Testis (tissue), 3 donors: ENCODE measurements around the gene TCF7L2. TPM values are rescaled to one million over a fixed set of nuclear protein-coding genes. Genes with fewer than 3 reads are reported as not detected.

Experiments used
- DNase-seq: peaks from one replicate; pipeline ENCODE4 v3.0.0-alpha.2; 2019
- H3K27ac ChIP-seq, 2 donors: fragments of 200-600 bp; sonication (generic); one replicate each; pipeline ENCODE4 v1.5.1; 2019
- H3K27me3 ChIP-seq: fragments of 200-600 bp; sonication (generic); one replicate; pipeline ENCODE4 v1.5.1; 2019
- H3K36me3 ChIP-seq: fragments of 200-600 bp; sonication (generic); one replicate; pipeline ENCODE4 v1.5.1; 2017; ENCODE audit warnings: low read depth; ENCODE audit errors: missing control alignments
- H3K4me1 ChIP-seq: fragments of 200-600 bp; sonication (generic); one replicate; pipeline ENCODE4 v1.5.1; 2019
- H3K4me3 ChIP-seq, 2 donors: fragments of 200-600 bp; sonication (generic); one replicate each; pipeline ENCODE4 v1.5.1; 2017 to 2019
- H3K9me3 ChIP-seq: fragments of 200-600 bp; sonication (generic); one replicate; pipeline ENCODE4 v1.5.1; 2017
- POLR2A ChIP-seq: fragments of 450-650 bp; IDR thresholded peaks from one replicate; pipeline ENCODE4 v1.6.1; 2017; ENCODE audit warnings: antibody characterized with exemption, mild to moderate bottlenecking, moderate library complexity
- WGBS, 2 donors: methylation state at CpG; one replicate each; pipeline ENCODE4 v1.1.5; 2018; 5-methylcytosine and 5-hydroxymethylcytosine counted together
- intact Hi-C: fragments of 100-400 bp; cut with DNase I; formaldehyde crosslinking; loops from one replicate; pipeline ENCODE4 v1.15.1; 2023; ENCODE audit warnings: low total_unique reads
- polyA plus RNA-seq: library from polyadenylated mRNA; stranded (reverse); fragments of 350-450 nt; fragmentation: Illumina TruSeq; extraction: RNeasy Lipid Tissue Mini Kit (QIAGEN cat#74804); gene quantifications from one replicate; pipeline ENCODE4 v1.2.3, GENCODE V29; 2014; ENCODE audit warnings: low read depth, low replicate concordance; ENCODE audit not compliant: insufficient read depth
- total RNA-seq, 2 donors: library from RNA; depleted of rRNA; stranded (reverse); fragments of >200 nt; gene quantifications; one replicate each; pipeline ENCODE4 v1.2.3, GENCODE V29; 2016
- TF ChIP-seq, protein P1 (sequence below), 3 experiments: fragments of 450-650 bp in 2 of 3; fragments of 200-600 bp in 1 of 3; sonication (generic) in 1 of 3; IDR thresholded peaks; one replicate each; pipeline ENCODE4 v1.5.1; 2016 to 2019; ENCODE audit warnings: antibody characterized with exemption in 3 of 3, mild to moderate bottlenecking in 2 of 3, moderate library complexity in 1 of 3

TCF7L2 gene
- total and polyA plus RNA-seq, 3 donors from 2014 or later = 18.5 to 25.4 (median 23.3) TPM

DNA sequence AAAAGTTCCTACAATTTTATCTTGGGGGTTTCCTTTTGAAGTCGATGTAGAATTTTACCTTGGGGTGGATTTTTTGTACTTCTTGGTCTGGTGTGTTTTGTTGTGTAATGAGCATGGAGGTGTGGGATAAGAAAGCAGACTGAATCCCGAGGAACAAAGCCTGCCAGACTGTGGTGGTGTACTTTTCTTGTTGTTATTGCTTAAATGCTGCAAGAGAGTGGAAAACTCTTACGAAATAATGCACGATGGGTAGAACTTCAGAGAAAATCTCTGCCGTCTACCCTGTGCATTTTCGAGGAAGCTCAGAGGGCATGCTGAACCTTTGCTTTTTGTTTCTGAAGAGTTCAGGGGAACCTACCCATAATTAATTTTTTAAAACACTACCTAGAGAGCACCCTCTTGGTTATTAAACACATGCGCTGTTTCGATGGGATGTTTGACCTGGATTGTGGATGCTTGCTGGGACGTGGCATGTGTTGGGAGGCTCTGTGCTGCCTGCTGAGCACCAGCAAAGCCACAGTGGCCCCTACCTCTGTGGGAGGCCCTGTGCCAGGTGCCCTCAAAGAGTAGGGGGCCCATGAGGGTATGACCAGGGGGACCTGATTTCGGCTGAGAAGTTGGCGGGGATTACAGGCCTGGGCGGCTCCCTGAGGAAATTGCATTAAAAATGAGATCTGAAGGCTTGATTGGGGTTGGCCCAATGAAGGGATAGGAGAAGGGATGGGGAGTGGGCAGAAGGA is 94.1 kb downstream of the TCF7L2 start:
- 92 to 97% methylated on average over 10 to 12 of the region's 12 CpGs for WGBS, 2 donors
- H3K27ac ChIP-seq = no peak overlapping the region
- no peak for DNase-seq
- TF ChIP-seq, protein P1, sequence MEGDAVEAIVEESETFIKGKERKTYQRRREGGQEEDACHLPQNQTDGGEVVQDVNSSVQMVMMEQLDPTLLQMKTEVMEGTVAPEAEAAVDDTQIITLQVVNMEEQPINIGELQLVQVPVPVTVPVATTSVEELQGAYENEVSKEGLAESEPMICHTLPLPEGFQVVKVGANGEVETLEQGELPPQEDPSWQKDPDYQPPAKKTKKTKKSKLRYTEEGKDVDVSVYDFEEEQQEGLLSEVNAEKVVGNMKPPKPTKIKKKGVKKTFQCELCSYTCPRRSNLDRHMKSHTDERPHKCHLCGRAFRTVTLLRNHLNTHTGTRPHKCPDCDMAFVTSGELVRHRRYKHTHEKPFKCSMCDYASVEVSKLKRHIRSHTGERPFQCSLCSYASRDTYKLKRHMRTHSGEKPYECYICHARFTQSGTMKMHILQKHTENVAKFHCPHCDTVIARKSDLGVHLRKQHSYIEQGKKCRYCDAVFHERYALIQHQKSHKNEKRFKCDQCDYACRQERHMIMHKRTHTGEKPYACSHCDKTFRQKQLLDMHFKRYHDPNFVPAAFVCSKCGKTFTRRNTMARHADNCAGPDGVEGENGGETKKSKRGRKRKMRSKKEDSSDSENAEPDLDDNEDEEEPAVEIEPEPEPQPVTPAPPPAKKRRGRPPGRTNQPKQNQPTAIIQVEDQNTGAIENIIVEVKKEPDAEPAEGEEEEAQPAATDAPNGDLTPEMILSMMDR (IDR thresholded peaks at IDR 0.05) = no peak
- TF ChIP-seq POLR2A = no peak
- H3K9me3 ChIP-seq = no peaks in the 10 kb centered on the region
- no peaks in the 10 kb centered on the region for H3K36me3 ChIP-seq
- H3K4me1 ChIP-seq = peaks cover 14% of the 10 kb centered on the region
- no peaks in the 10 kb centered on the region for H3K27me3 ChIP-seq
- no peak overlapping the region for H3K4me3 ChIP-seq
- intact Hi-C loops = no loop called here

GRCh38 chr10:113045147-113046055 is 95.4 kb downstream of the TCF7L2 start:
- Histone ChIP-seq H3K4me1 (peaks cover 14% of the 10 kb centered on the region), H3K4me3 (no peak overlapping the region), H3K27ac (no peak overlapping the region), H3K27me3 (no peaks in the 10 kb centered on the region), H3K36me3 (no peaks in the 10 kb centered on the region), H3K9me3 (no peaks in the 10 kb centered on the region)
- intact Hi-C loops = no loop called here
- 86 to 91% methylated on average over 8 to 10 of the region's 10 CpGs for WGBS, 2 donors
- no peak for DNase-seq
- no peak for TF ChIP-seq POLR2A
- TF ChIP-seq, protein P1 (IDR thresholded peaks at IDR 0.05) = no peak

DNA sequence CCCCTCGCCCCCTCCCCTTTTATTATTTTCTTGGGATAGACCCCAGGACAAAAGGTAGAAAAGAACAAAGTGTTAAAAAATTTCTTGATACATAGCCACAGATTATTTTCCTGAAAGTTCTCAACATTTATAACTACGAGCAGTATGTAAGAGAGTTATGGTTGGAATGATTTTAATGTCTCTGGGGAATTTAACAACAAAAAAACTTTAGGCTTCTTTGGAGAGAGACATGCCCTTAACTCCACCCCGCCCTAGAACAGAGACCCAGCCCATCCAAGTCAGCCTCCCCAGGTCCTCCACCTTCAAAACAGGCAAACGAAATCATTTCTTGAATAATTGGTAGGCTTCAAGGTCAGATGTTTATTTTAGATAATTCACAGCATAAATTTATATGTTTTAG is 97.1 kb downstream of the TCF7L2 start:
- no peak for DNase-seq
- Histone ChIP-seq H3K9me3 (no peaks in the 10 kb centered on the region), H3K27me3 (no peaks in the 10 kb centered on the region), H3K27ac (no peak overlapping the region), H3K4me1 (peaks cover 19% of the 10 kb centered on the region), H3K4me3 (no peak overlapping the region), H3K36me3 (no peaks in the 10 kb centered on the region)
- TF ChIP-seq, protein P1 (IDR thresholded peaks at IDR 0.05) = no peak
- TF ChIP-seq POLR2A = no peak
- intact Hi-C loops = no loop called here
- WGBS, 2 donors = 58 to 61% methylated on average over 4 of the region's 4 CpGs

DNA sequence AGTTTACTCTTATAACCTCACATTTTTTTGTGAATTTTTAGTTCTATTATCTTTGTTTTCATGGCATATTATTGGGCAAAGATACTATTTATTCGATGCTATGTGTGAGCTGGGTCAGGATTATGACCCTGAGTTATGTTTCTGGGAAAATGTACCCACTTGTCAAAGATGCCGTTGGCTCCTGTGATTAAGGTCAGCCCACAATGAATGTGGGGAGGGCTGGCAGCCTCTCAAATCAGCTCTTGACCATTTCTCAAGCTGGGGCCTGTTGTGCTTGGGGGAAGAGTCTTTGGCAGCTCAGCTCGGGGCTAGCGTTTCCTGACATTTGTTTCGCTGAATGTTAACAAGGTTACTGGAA is 97.5 kb downstream of the TCF7L2 start:
- no peak for DNase-seq
- Histone ChIP-seq H3K27me3 (no peaks in the 10 kb centered on the region), H3K36me3 (no peaks in the 10 kb centered on the region), H3K4me1 (peaks cover 23% of the 10 kb centered on the region), H3K9me3 (no peaks in the 10 kb centered on the region), H3K4me3 (no peak overlapping the region), H3K27ac (no peak overlapping the region)
- intact Hi-C loops = no loop called here
- no peak for TF ChIP-seq POLR2A
- TF ChIP-seq, protein P1 (IDR thresholded peaks at IDR 0.05) = no peak
- WGBS, 2 donors = 47 to 52% methylated on average over 5 of the region's 5 CpGs
